Stimulated activated effector memory CD8-positive, alpha-beta T cell treated with anti-CD3 and anti-CD28 coated beads, Interleukin-12 subunit alpha, Interleukin-12 subunit beta, amount 100 ng/mL, for 72 hours (primary cell): ENCODE measurements around the gene SP140.

ENCODE experiments used
- ATAC-seq: fragments of 150-1000 bp; cut with Tn5 transposase; 2 replicates; pipeline ENCODE4 v1.10.0; 2021
- DNase-seq, 2 donors: peaks; one replicate each; pipeline ENCODE4 v3.0.0; 2021 to 2022; ENCODE audit warnings: low spot score in 2 of 2
- H3K27ac Mint-ChIP-seq: one replicate; pipeline ENCODE4 v1.8.0; 2022; ENCODE audit warnings: mild to moderate bottlenecking, mixed read lengths
- H3K36me3 Mint-ChIP-seq: one replicate; pipeline ENCODE4 v1.8.0; 2022; ENCODE audit warnings: mild to moderate bottlenecking, mixed read lengths
- H3K4me1 Mint-ChIP-seq: one replicate; pipeline ENCODE4 v1.8.0; 2022; ENCODE audit warnings: mixed read lengths
- H3K4me3 Mint-ChIP-seq: one replicate; pipeline ENCODE4 v1.8.0; 2022; ENCODE audit warnings: mild to moderate bottlenecking, mixed read lengths
- H3K9me3 Mint-ChIP-seq: one replicate; pipeline ENCODE4 v1.8.0; 2022; ENCODE audit warnings: mixed read lengths

SP140 gene

GRCh38 chr2:230225486-230225885 lies at the start of gene SP140:
Gene SP140, plus strand, starts transcription at chr2:230225736. Its CDS starts 109 bp downstream, at chr2:230225845.
- H3K36me3 Mint-ChIP-seq, result peaks cover 32% of the 10 kb centered on the region
- ATAC-seq, result peak; percentile 97
- peaks cover 74% of the 10 kb centered on the region for H3K4me1 Mint-ChIP-seq
- H3K9me3 Mint-ChIP-seq, result no peaks in the 10 kb centered on the region
- peak within 1 kb of the TSS; percentile 90 for H3K4me3 Mint-ChIP-seq
- DNase-seq, result peak; percentile 57 to 87
- peak within 1 kb of the TSS; percentile 99 for H3K27ac Mint-ChIP-seq

GRCh38 chr2:230176996-230177395 lies 48.5 kb upstream of the SP140 start:
- ATAC-seq, result no peak
- no peaks in the 10 kb centered on the region for H3K9me3 Mint-ChIP-seq
- peak overlapping the region; percentile 48 for H3K27ac Mint-ChIP-seq
- DNase-seq, result no peak
- no peak overlapping the region for H3K4me3 Mint-ChIP-seq
- no peaks in the 10 kb centered on the region for H3K4me1 Mint-ChIP-seq
- H3K36me3 Mint-ChIP-seq, result peaks cover 78% of the 10 kb centered on the region

GRCh38 chr2:230178546-230179485 lies 46.7 kb upstream of the SP140 start:
- H3K27ac Mint-ChIP-seq, result peak overlapping the region; percentile 48
- no peak overlapping the region for H3K4me3 Mint-ChIP-seq
- no peaks in the 10 kb centered on the region for H3K4me1 Mint-ChIP-seq
- no peaks in the 10 kb centered on the region for H3K9me3 Mint-ChIP-seq
- ATAC-seq (no peak), DNase-seq (no peak)
- peaks cover 86% of the 10 kb centered on the region for H3K36me3 Mint-ChIP-seq

GRCh38 chr2:230179907-230180306 lies 45.6 kb upstream of the SP140 start:
- peak overlapping the region; percentile 48 for H3K27ac Mint-ChIP-seq
- no peak overlapping the region for H3K4me3 Mint-ChIP-seq
- no peaks in the 10 kb centered on the region for H3K4me1 Mint-ChIP-seq
- peaks cover 92% of the 10 kb centered on the region for H3K36me3 Mint-ChIP-seq
- ATAC-seq (no peak), DNase-seq (no peak)
- no peaks in the 10 kb centered on the region for H3K9me3 Mint-ChIP-seq

GRCh38 chr2:230181195-230181594 lies 44.3 kb upstream of the SP140 start:
- Mint-ChIP-seq H3K4me1 (no peaks in the 10 kb centered on the region), H3K36me3 (peaks cover 82% of the 10 kb centered on the region), H3K9me3 (no peaks in the 10 kb centered on the region), H3K27ac (peak overlapping the region; percentile 17), H3K4me3 (no peak overlapping the region)
- no peak for DNase-seq
- ATAC-seq, result no peak

- H3K4me3 Mint-ChIP-seq, result no peak overlapping the region
- no peaks in the 10 kb centered on the region for H3K4me1 Mint-ChIP-seq
- H3K27ac Mint-ChIP-seq, result peak overlapping the region; percentile 46
- peaks cover 46% of the 10 kb centered on the region for H3K36me3 Mint-ChIP-seq
- DNase-seq (no peak), ATAC-seq (no peak)
- H3K9me3 Mint-ChIP-seq, result peaks cover 2% of the 10 kb centered on the region
Measured at GRCh38 chr2:230184727-230185578, 40.6 kb upstream of the SP140 start.

- peaks cover 30% of the 10 kb centered on the region for H3K4me1 Mint-ChIP-seq
- DNase-seq (peak in 1 of 2 donors; percentile 62), ATAC-seq (peak; percentile 68)
- H3K27ac Mint-ChIP-seq, result peak overlapping the region; percentile 71
- H3K4me3 Mint-ChIP-seq, result peak overlapping the region; percentile 24
- H3K36me3 Mint-ChIP-seq, result peaks cover 84% of the 10 kb centered on the region
- no peaks in the 10 kb centered on the region for H3K9me3 Mint-ChIP-seq
Measured at GRCh38 chr2:230202430-230203109, 23.0 kb upstream of the SP140 start.

GRCh38 chr2:230203110-230203676 lies 22.3 kb upstream of the SP140 start:
- Mint-ChIP-seq H3K27ac (peak overlapping the region; percentile 71), H3K9me3 (no peaks in the 10 kb centered on the region), H3K36me3 (peaks cover 78% of the 10 kb centered on the region), H3K4me3 (peak overlapping the region; percentile 24), H3K4me1 (peaks cover 30% of the 10 kb centered on the region)
- DNase-seq (no peak), ATAC-seq (no peak)

- H3K4me1 Mint-ChIP-seq, result peaks cover 30% of the 10 kb centered on the region
- no peak overlapping the region for H3K4me3 Mint-ChIP-seq
- DNase-seq (no peak), ATAC-seq (no peak)
- H3K9me3 Mint-ChIP-seq, result no peaks in the 10 kb centered on the region
- H3K27ac Mint-ChIP-seq, result no peak overlapping the region
- peaks cover 59% of the 10 kb centered on the region for H3K36me3 Mint-ChIP-seq
Measured at GRCh38 chr2:230205034-230205433, 20.5 kb upstream of the SP140 start.

GRCh38 chr2:230205721-230206120 lies 19.8 kb upstream of the SP140 start:
- H3K4me3 Mint-ChIP-seq, result no peak overlapping the region
- no peak overlapping the region for H3K27ac Mint-ChIP-seq
- peaks cover 52% of the 10 kb centered on the region for H3K36me3 Mint-ChIP-seq
- ATAC-seq (peak; percentile 87), DNase-seq (peak in 1 of 2 donors; percentile 49)
- H3K4me1 Mint-ChIP-seq, result peaks cover 30% of the 10 kb centered on the region
- no peaks in the 10 kb centered on the region for H3K9me3 Mint-ChIP-seq

GRCh38 chr2:230208576-230208975 lies 17.0 kb upstream of the SP140 start:
- DNase-seq (no peak), ATAC-seq (no peak)
- no peak overlapping the region for H3K4me3 Mint-ChIP-seq
- no peaks in the 10 kb centered on the region for H3K9me3 Mint-ChIP-seq
- H3K36me3 Mint-ChIP-seq, result peaks cover 26% of the 10 kb centered on the region
- H3K4me1 Mint-ChIP-seq, result peaks cover 22% of the 10 kb centered on the region
- H3K27ac Mint-ChIP-seq, result no peak overlapping the region

GRCh38 chr2:230209422-230210051 lies 16.0 kb upstream of the SP140 start:
- Mint-ChIP-seq H3K36me3 (peaks cover 25% of the 10 kb centered on the region), H3K4me3 (no peak overlapping the region), H3K4me1 (peaks cover 28% of the 10 kb centered on the region), H3K27ac (no peak overlapping the region), H3K9me3 (no peaks in the 10 kb centered on the region)
- DNase-seq (peak in 1 of 2 donors; percentile 46), ATAC-seq (peak; percentile 43)

- DNase-seq (no peak), ATAC-seq (no peak)
- Mint-ChIP-seq H3K4me3 (no peak overlapping the region), H3K9me3 (no peaks in the 10 kb centered on the region), H3K27ac (no peak overlapping the region), H3K4me1 (peaks cover 61% of the 10 kb centered on the region), H3K36me3 (peaks cover 51% of the 10 kb centered on the region)
Measured at GRCh38 chr2:230216489-230216888, 9.0 kb upstream of the SP140 start.

GRCh38 chr2:230217424-230217823 lies 8.1 kb upstream of the SP140 start:
- ATAC-seq, result no peak

More at GRCh38 chr2:230217424-230217823, 8.1 kb upstream of the SP140 start:
- peaks cover 54% of the 10 kb centered on the region for H3K36me3 Mint-ChIP-seq
- no peak overlapping the region for H3K27ac Mint-ChIP-seq
- peaks cover 59% of the 10 kb centered on the region for H3K4me1 Mint-ChIP-seq
- no peaks in the 10 kb centered on the region for H3K9me3 Mint-ChIP-seq
- DNase-seq, result no peak
- peak overlapping the region; percentile 94 for H3K4me3 Mint-ChIP-seq
